Cerebellar cortex (tissue), 1 donor: Measurements from ENCODE around the gene TWNK.
"Not testable (repeated sequence)": the region's sequence is repeated elsewhere in the genome, so short reads cannot be mapped to it uniquely, and the experiment has no call there.

Experiments
- DNase-seq: peaks from one replicate; pipeline ENCODE4 v3.0.0-alpha.2; 2015; ENCODE audit warnings: low spot score

TWNK gene

DNA sequence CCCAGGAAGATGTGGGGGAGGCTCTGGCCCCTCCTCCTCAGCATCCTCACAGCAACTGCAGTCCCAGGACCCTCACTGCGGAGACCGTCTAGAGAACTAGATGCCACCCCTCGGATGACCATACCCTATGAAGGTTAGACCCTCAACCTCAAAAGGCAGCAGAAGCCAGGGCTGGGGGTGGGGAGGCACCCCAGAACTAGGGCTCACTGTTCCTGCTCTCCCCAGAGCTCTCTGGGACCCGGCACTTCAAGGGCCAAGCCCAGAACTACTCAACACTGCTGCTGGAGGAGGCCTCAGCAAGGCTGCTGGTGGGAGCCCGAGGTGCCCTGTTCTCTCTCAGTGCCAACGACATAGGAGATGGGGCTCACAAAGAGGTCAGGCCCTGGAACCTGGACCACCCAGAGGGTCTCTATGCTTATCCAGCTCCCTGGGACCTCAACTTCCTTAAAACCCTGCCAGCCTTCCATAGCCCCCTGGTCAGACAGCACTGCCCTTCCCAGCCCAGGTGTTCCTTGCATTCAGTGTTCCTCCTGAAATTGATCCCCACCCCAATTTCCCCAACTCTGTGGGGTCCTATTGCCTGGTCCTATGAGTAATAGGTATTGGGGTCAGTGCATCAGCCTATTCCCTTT is 14.3 kb upstream of the TWNK start:
- no peak for DNase-seq

DNA sequence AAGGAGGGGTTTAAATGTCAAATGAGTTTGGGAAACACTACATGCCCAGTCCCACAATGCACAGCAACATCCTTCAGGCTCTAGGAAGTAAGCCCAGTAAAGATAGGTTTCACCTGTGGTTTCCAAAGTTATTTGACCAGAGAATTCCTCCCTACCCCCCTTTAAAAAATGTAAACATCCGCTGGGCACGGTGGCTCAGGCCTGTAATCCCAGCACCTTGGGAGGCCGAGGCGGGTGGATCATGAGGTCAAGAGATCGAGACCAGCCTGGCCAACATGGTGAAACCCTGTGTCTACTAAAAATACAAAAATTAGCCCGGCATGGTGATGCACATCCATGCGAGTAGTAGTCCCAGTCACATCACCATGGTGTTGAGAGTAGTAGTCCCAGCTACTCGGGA is 11.9 kb upstream of the TWNK start:
- not testable (repeated sequence) for DNase-seq

DNA sequence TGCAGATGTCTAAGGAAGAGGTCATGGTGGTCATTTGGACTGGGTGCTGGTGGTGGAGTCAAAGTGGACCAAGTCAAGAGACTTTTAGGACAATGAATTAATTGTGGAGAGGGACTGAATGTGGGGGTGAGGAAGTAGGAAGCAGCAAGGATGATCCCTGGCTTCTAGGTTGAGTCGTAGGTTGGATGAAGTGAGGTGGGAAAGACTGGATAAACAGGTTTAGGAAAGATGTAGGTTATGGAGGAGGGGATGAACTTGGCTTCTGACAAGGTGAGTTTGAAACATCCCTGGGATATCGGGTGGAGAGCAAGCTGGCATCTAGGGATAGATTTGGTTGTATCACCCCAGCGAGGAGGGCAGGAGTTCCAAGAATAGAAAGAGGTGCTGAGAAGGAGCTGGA is 10.4 kb upstream of the TWNK start:
- DNase-seq, result no peak

DNA sequence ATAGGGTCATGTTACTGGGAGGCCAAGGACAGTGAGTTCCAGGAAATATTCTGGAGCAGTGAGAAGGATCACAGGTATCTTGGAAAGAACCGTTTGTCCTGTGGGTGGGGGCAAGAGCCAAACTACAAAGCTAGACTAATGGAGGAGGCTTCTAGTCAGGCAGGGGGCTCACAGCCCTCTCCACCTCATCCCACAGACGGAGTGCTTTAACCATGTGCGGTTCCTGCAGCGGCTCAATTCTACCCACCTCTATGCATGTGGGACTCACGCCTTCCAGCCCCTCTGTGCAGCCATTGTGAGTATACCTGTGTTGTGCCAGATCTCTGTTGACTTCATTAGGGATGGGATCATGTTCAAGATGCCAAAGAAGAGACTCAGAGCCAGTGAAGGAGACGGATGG is 9.9 kb upstream of the TWNK start:
- no peak for DNase-seq

DNA sequence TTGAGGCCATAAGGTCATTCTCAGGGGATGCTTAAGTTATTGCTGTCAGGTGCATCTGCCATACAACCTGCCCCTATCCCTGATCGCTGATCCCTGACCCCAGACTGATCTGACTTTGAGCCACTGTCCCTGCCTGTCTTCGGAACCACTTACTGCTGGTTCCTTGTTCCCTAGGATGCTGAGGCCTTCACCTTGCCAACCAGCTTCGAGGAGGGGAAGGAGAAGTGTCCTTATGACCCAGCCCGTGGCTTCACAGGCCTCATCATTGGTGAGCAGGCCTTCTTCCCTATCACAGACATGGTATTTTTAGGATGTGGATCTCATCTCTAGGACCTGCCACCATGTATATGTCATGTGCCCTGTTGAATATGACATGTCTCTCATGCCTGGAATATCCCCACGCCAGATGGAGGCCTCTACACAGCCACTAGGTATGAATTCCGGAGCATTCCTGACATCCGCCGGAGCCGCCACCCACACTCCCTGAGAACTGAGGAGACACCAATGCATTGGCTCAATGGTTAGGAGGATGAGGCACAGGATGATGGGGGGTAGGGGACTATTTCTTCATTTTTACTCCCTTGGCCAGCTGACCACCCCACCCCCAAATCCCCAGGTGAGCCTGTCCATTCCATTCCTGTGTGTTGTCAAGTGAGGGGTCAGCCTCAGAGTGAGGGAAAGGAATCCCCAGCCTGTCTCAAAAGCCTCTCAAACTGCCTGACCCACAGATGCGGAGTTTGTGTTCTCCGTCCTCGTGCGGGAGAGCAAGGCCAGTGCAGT is 9.0 kb upstream of the TWNK start:
- no peak for DNase-seq

DNA sequence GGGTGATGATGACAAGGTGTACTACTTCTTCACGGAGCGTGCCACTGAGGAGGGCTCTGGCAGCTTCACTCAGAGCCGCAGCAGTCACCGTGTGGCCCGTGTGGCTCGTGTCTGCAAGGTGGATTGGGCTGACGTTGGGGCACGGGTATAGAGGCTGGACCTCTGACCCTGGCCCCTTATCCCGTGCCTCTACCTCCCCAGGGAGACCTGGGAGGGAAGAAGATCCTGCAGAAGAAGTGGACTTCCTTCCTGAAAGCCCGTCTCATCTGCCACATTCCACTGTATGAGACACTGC is 8.5 kb upstream of the TWNK start:
- no peak for DNase-seq

DNA sequence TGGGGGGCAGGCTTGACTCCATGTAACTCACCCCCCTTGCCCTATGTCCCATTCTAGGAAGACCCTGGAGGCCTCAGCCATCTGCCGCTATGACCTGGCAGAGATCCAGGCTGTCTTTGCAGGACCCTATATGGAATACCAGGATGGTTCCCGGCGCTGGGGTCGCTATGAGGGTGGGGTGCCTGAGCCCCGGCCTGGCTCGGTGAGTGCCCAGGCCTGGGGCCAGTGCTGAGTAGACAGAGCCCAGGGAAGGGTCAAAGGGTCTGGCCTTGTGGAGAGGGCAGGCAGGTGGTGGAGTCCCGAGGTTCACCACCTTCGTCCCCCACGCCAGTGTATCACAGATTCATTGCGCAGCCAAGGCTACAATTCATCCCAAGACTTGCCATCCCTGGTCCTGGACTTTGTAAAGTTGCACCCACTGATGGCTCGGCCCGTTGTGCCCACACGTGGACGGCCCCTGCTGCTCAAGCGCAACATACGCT is 7.5 kb upstream of the TWNK start:
- no peak for DNase-seq

DNA sequence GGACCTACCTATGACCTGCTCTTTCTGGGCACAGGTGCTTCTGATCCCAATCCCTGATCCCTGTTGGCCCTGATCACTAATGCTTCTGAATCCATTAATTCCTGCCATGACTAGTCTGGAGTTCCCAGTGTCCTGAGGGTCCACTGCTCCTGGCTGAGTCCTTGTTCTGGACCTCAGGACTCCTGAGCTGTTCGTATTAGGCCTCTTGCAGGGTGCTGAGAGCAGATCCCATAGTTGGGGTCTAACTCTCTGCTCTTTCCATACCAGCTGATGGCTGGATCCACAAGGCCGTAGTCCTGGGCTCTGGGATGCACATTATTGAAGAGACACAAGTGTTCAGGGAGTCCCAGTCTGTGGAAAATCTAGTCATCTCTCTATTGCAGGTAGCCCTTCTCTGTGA is 7.0 kb upstream of the TWNK start:
- DNase-seq, result no peak

DNA sequence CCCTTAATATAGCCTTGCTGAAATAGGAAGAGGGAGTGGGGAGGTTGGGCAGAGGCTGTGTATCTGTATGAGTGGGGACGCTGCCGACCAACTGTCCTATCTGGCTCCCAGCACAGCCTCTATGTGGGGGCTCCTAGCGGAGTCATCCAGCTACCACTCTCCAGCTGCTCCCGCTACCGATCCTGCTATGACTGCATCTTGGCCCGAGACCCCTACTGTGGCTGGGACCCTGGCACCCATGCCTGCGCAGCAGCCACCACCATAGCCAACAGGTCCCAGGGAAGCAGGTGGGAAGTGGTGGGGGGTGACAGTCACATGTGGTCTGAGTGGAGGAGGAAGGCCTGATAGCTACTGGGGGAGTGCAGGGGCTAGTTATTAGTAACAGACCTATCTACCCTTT is 6.6 kb upstream of the TWNK start:
- DNase-seq, result no peak

DNA sequence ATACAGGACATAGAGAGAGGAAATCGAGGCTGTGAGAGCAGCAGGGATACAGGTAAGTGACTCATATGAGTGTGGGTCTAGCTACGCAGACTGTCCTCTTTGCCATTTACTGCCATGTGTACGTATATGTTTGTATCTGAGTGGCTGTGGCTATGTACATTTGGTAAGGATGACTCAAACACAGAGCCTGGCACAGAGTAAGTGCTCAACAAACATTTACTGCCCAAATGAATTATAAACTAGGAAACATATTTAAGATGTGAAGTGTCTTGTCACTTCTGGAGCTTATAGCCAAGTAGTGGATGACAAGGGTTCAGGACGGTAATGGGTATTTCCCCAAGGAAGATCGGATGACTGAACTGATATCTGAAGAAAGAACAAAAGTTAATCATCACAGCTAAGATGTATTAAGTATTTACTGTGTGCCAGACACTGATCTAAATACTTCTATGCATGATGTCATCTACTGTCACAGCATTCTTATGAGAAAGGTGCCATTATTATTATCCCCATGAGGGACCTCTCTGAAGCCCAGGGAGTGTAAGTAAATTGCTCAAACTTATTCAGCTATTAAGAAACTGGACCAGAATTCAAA is 6.1 kb upstream of the TWNK start:
- no peak for DNase-seq

DNA sequence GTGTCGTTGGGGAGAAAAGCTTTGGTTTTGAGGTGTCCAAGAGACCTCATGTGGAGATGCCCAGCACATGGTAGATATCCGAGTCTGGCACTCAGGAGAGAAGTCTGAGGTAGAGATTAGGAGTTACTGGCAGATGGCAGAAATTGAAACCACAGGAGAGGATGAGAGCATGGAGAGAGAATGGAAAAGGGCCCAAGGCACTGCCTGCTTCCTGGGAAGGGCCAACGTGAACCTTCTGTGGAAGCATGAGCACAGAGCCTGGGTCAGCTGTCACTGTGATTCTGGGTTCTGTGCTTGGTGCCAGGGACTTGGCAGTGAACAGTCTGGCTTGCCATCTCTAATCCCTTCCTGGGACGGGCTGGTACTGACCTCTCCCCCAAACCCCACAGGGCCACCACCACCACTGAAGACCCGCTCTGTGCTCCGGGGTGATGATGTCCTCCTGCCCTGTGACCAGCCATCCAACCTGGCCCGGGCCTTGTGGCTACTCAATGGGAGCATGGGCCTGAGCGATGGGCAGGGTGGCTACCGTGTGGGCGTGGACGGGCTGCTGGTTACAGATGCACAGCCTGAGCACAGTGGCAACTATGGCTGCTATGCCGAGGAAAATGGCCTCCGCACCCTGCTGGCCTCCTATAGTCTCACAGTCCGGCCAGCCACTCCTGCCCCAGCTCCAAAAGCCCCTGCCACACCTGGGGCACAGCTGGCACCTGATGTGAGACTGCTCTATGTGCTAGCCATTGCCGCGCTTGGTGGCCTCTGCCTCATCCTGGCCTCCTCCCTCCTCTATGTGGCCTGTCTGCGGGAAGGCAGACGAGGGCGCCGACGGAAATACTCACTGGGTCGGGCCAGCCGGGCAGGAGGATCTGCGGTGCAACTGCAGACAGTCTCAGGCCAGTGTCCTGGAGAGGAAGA is 4.2 kb upstream of the TWNK start:
- DNase-seq, result peak; percentile 88

DNA sequence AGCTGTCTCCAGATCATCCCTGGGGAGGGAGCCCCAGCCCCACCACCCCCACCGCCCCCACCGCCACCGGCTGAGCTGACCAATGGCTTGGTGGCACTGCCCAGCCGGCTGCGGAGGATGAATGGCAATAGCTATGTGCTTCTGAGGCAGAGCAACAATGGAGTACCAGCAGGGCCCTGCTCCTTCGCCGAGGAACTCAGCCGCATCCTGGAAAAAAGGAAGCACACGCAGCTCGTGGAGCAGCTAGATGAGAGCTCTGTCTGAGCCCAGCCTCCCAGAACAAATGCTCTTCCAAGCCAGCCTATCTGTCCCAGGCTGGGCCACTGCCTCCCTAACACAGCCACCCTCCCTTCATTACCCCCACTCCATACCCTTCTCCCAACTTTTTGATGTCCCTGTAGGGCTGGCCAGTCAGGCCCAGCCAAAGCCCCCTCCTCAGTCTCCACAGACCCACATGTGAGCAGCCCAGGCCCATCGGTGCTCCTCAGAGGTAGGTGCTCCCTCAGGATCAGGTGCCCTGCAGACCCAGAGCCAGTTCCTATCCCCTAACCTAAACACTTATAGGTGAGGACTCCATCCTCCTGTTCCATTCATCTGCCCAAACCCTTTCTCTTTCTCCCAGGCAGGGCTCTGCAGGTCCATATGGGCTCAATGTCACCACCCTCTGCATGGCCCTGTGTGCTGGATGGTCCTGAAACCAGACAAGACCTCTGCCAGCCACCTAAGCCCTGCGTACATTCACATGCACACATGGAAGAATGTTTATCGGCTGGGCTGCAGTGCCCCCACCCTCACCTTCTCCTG is 3.3 kb upstream of the TWNK start:
- no peak for DNase-seq

DNA sequence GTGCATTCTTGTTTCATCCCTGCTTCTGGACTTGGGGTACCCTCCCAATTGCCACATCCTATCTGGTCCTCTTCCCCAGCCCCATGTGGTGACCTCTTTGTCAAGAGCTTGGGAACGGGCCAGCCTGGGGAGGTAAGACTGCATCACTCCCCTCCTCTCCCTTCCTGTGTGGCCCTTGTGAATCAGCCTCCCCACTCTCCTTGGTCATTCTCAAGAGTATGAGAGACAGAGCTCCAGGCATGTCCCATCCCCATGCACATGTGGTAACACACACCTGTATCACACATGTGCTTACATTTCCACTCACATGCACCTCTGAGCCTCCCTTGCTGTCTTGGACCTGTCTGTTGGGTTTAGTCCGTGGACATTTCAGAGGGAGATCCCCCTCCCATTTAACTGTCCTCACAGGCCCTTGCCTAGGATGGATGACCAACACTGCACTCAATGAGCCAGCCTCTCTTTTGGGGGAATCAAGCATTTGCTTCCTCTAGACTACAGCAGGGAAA is 2.6 kb upstream of the TWNK start:
- no peak for DNase-seq

DNA sequence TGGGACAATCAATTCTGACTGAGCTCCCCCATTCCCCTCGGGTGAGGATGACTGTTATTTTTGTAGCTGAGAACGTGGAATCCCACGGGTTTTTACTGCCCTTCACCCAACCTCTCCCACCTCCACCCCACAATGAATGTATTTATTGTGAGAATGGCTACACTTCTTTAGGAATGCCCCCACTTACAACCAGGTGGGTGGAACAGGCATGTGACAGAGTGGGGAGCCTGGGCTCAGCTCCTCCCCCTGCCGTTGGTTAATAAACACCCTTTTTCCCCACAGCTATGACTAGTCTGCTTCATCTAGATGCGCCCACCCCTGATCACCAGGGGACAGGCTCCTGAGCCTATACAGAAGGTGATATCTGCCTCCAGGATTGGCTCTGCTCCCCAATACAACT is 2.0 kb upstream of the TWNK start:
- DNase-seq, result no peak

DNA sequence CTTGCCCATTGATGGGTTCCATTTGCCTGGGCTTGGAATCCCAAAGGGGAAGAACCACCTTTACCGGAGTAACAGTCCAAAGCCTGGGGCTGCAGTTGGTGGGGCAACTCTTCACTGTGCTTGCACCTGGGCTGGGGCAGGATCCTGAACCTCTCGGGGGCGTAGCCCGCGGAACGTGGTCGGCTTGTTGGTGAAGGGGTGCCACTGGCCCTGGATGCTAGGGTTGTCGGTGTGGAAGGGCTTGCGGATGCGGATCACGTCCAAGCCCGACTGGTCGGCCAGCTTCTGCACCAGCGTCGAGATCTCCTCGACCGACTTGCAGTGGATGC is 756 bp upstream of the TWNK start:
- DNase-seq, result no peak

DNA sequence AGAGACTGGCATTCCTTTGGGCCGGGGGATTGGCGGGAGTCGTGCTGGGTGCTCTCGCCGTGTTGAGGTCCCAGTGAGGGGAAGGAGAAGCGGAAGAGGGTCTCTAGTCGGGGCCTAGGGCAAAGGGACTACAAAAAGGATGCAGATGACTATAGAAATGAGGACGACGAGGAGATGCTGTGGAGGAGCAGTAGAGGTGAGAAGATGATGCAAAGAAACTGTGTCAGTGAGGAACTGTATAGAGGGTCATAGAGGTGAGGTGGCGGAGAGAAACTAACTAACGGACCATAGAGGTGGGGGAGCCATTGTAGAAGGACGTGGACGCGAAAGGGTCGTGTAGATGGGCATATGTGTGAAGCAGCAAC is 324 bp downstream of the TWNK start:
- no peak for DNase-seq

DNA sequence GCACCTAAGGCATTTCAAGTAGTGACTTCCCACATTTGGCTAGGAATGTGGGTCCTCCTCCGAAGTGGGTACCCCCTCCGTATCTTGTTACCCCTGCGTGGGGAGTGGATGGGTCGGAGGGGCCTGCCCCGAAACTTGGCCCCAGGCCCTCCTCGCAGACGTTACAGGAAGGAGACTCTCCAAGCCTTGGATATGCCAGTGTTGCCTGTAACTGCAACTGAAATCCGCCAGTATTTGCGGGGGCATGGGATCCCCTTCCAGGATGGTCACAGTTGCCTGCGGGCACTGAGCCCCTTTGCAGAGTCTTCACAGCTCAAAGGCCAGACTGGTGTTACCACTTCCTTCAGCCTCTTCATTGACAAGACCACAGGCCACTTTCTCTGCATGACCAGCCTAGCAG is 823 bp downstream of the TWNK start:
- no peak for DNase-seq

DNA sequence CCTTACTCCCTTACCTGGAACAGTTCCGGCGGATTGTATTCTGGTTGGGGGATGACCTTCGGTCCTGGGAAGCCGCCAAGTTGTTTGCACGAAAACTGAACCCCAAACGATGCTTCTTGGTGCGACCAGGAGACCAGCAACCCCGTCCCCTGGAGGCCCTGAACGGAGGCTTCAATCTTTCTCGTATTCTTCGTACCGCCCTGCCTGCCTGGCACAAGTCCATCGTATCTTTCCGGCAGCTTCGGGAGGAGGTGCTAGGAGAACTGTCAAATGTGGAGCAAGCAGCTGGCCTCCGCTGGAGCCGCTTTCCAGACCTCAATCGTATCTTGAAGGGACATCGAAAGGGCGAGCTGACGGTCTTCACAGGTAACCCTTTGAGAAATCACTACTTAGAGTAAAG is 1.7 kb downstream of the TWNK start:
- no peak for DNase-seq

DNA sequence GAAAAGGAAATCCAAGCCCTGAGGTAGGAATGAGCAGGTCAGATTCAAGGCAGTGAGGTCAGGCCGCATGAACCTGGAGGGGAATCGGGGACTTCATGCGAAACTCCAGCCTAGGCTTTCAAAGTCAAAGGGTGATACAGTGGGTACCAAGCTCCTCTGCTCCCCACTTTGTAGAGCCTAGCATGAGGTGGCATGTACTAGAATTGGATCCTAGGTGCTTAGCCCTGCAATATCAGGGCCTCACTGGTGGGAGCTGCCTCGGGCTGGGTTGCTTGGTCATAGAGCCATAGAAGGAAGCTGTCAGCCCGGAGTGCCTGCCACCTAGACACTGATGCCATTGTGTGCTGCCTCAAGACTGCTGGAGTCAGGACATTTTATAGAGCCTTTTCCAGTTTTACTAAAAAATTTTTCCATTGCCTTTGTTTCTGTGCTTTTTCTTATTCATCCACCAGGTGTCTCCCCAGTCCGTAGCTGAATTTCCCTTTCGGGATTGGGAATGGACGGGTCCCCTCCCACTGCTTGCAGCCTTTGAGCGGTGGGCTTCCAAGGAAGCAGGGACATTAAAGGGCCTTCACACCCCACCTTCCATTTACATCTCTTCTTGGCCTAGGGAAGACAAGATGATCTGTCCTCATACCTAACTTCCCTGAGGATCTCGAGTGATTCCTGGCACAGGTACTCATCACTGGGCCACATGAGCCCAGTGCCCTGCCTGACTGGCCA is 6.8 kb downstream of the TWNK start:
- peak; percentile 80 for DNase-seq

DNA sequence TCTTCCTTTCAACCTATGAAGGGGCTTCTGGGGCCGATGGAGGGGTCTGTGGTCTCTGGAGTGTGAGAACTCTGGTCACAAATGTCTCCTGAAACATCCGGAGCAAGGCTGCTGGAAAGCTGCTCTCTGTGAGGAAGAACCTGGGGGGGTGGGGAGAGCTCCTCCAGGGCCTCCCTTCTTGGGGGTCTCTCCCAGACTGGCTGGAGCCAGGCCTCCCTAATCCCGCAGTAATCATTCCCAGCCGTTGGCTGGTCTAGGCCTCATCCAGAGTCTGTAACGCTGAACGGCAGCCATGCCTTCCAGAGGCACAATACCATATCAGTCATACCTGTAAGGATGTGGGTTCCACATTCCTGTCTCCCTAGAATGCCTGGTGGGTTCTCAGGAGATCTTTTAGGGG is 7.8 kb downstream of the TWNK start:
- no peak for DNase-seq
